Measurements from ENCODE around the gene CPA4. TPM values are rescaled to one million over a fixed set of nuclear protein-coding genes. Genes with fewer than 3 reads are reported as not detected.

CPA4 gene
- total and polyA plus RNA-seq, 2 experiments from 2014 or later = 8.6 to 10.4 TPM

DNA sequence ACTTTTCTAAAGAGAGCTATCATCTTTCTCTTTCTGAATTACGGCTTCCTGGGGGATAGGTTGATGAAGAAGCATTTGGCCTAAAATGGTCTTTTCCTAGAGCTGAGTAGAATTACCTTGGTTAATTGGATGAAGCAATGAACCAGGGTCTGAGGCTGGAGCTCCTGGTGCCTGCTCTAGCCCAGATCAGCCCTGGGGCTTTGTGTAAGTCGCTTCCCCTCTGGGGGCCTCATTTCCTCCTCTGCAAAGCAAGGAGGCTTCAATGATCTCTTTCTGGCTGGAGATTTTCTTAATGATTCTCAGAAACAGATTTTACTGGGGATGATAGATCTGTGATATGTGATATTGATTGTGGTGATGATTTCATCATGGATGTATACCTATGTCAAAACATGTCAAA is 29.8 kb upstream of the CPA4 start:
- TF ChIP-seq EZH2phosphoT487 (IDR thresholded peaks at IDR 0.05; ENCODE audit: insufficient read depth, low read depth) (no peak), EZH2 (IDR thresholded peaks at IDR 0.05; ENCODE audit: insufficient read depth, poor library complexity, severe bottlenecking) (no peak)
- Histone ChIP-seq H3K4me1 (ENCODE audit: insufficient read depth) (no peaks in the 10 kb centered on the region), H3K9ac (no peak overlapping the region), H3K4me3 (no peak overlapping the region), H3K27me3 (replicated peaks; ENCODE audit: insufficient read depth) (0 out of 2 replicates have a peak, but pooled peaks cover 3% of the 10 kb centered on the region), H3K27ac (no peak overlapping the region), H3K4me2 (ENCODE audit: unreplicated experiment) (no peak overlapping the region), H2AFZ (no peak overlapping the region), H4K20me1 (ENCODE audit: insufficient read depth) (no peaks in the 10 kb centered on the region), H3K36me3 (ENCODE audit: low read depth) (no peaks in the 10 kb centered on the region), H3K79me2 (ENCODE audit: insufficient read depth) (no peaks in the 10 kb centered on the region), H3F3A (ENCODE audit: insufficient read depth) (no peaks in the 10 kb centered on the region), H3K9me3 (ENCODE audit: low read depth) (peaks cover 7% of the 10 kb centered on the region), H3K9me2 (ENCODE audit: insufficient read depth) (no peaks in the 10 kb centered on the region)
- 38 to 40% methylated on average over 2 of the region's 2 CpGs for WGBS, 2 experiments (ENCODE audit: low coverage in 1 of 2, low lambda C conversion rate in 2 of 2, missing lambda C conversion rate in 2 of 2)
- DNase-seq = no peak
- in situ Hi-C loops (cut with MboI) = no loop called here

DNA sequence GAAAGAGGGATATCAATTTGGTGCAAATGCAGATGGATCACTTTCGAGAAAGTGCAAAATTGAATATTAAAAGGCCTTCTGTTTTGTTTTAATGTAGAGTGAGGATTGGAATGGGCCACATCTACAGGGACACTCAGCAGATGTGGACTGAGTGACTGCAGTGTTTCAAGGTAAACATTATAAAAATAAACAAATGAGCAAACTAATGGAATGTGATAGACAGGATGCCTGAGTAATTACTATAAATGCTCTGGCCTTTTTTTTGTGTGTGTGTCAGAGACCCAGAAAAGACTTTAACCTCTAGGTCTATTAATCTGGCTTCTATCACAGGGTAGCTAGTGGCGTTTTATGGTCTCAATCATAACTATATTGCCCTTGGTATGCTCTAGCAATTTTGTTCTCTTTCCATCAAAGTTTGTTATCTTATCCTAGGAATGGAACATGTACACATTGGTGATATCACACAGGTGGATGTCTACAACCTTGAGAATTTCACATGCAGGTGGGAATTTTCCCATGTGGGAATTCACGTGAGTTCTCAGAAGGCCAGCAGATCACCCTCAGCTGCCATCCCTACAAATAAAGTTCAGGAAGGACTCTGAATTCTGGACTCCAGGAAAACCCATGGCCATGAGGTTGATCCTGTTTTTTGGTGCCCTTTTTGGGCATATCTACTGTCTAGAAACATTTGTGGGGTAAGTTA is 26.6 kb upstream of the CPA4 start, which contains the start of gene CPA2:
Gene CPA2 (plus strand): TSS at position 606 of the 703 bp plus-strand sequence. CDS start 19 bp downstream, at position 625.
- Histone ChIP-seq H3K4me1 (ENCODE audit: insufficient read depth) (no peaks in the 10 kb centered on the region), H4K20me1 (ENCODE audit: insufficient read depth) (no peaks in the 10 kb centered on the region), H3F3A (ENCODE audit: insufficient read depth) (no peaks in the 10 kb centered on the region), H2AFZ (no peak within 1 kb of the TSS; the same call in 1 of the 2 replicates), H3K9me3 (ENCODE audit: low read depth) (no peaks in the 10 kb centered on the region), H3K27me3 (replicated peaks; ENCODE audit: insufficient read depth) (peaks cover 3% of the 10 kb centered on the region; the same call in 1 of the 2 replicates), H3K9me2 (ENCODE audit: insufficient read depth) (no peaks in the 10 kb centered on the region), H3K79me2 (ENCODE audit: insufficient read depth) (no peaks in the 10 kb centered on the region), H3K36me3 (ENCODE audit: low read depth) (no peaks in the 10 kb centered on the region), H3K4me3 (no peak within 1 kb of the TSS), H3K27ac (no peak within 1 kb of the TSS), H3K4me2 (ENCODE audit: unreplicated experiment) (no peak within 1 kb of the TSS), H3K9ac (no peak within 1 kb of the TSS)
- TF ChIP-seq EZH2phosphoT487 (IDR thresholded peaks at IDR 0.05; ENCODE audit: insufficient read depth, low read depth) = no peak
- TF ChIP-seq EZH2 (IDR thresholded peaks at IDR 0.05; ENCODE audit: insufficient read depth, poor library complexity, severe bottlenecking) = no peak
- in situ Hi-C loops (cut with MboI) = no loop called here
- 82 to 91% methylated on average over 3 of the region's 3 CpGs for WGBS, 2 experiments (ENCODE audit: low coverage in 1 of 2, low lambda C conversion rate in 2 of 2, missing lambda C conversion rate in 2 of 2)
- DNase-seq = no peak

DNA sequence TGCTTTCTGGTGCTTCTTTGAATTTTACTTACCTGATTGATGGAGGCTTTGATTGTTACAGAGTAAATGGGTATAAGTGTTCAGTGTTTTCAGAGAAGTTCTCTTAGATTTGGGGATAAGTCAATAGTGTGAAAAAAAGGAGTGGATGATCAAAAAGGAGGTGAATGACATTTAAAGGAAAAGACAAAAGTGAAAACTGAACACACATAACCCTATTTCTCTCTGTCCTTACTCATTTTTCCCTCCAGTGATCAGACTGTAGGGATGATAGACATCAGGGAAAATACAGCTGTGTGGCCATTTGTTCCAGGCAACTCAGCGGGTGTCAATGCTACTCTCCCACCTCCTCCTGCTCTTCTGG is 26.0 kb upstream of the CPA4 start:
- Histone ChIP-seq H3K27me3 (replicated peaks; ENCODE audit: insufficient read depth) (peaks cover 3% of the 10 kb centered on the region; the same call in 1 of the 2 replicates), H3K4me1 (ENCODE audit: insufficient read depth) (no peaks in the 10 kb centered on the region), H3K9me2 (ENCODE audit: insufficient read depth) (no peaks in the 10 kb centered on the region), H3F3A (ENCODE audit: insufficient read depth) (no peaks in the 10 kb centered on the region), H2AFZ (no peak overlapping the region), H3K4me3 (no peak overlapping the region), H3K36me3 (ENCODE audit: low read depth) (no peaks in the 10 kb centered on the region), H3K9me3 (ENCODE audit: low read depth) (no peaks in the 10 kb centered on the region), H3K4me2 (ENCODE audit: unreplicated experiment) (no peak overlapping the region), H4K20me1 (ENCODE audit: insufficient read depth) (no peaks in the 10 kb centered on the region), H3K9ac (no peak overlapping the region), H3K79me2 (ENCODE audit: insufficient read depth) (no peaks in the 10 kb centered on the region), H3K27ac (no peak overlapping the region)
- in situ Hi-C loops (cut with MboI) = no loop called here
- TF ChIP-seq EZH2 (IDR thresholded peaks at IDR 0.05; ENCODE audit: insufficient read depth, poor library complexity, severe bottlenecking) (no peak), EZH2phosphoT487 (IDR thresholded peaks at IDR 0.05; ENCODE audit: insufficient read depth, low read depth) (no peak)
- DNase-seq = no peak
- 16 to 35% methylated on average over 1 of the region's 1 CpG for WGBS, 2 experiments (ENCODE audit: low coverage in 1 of 2, low lambda C conversion rate in 2 of 2, missing lambda C conversion rate in 2 of 2)

DNA sequence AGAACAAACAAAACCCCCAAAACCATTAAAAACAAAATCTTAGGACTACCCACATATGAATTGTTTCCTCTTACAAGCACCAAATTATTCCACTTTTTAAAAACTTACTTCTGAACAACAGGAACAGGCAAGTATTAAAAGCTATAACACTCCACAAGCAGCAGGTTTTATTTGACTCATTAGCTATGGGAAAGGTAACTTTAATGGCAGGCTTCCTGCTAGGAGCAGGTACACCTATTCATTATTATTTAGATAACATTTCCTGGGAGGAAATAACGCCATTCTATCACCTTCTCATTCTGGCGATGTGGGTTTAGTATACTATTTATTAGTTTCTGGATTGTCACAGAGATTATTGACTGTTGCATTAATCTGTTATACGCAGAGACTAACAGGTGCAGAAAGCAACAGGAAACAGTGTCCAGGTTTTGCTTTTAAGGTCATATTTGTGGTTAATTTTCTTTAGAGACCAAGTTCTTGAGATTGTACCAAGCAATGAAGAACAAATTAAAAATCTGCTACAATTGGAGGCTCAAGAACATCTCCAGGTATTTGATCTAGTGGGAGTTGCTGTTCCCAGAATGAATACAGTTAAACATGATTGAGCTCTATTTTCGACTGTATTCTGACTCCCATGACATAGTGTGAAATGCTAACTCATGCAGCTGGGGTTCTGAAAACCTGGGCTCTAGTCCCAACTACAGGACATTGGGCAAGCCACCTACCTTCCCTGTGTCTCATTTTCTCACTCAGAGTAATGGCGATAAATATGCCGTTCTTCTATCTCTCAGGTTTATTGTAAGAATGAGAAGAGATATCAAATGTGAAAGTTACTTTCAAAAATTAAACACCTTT is 24.3 kb upstream of the CPA4 start:
- Histone ChIP-seq H3K4me2 (ENCODE audit: unreplicated experiment) (no peak overlapping the region), H3K9me2 (ENCODE audit: insufficient read depth) (no peaks in the 10 kb centered on the region), H3K36me3 (ENCODE audit: low read depth) (no peaks in the 10 kb centered on the region), H3K4me1 (ENCODE audit: insufficient read depth) (peaks cover 11% of the 10 kb centered on the region), H3K27me3 (replicated peaks; ENCODE audit: insufficient read depth) (peaks cover 9% of the 10 kb centered on the region; the same call in 1 of the 2 replicates), H3K4me3 (no peak overlapping the region), H3F3A (ENCODE audit: insufficient read depth) (no peaks in the 10 kb centered on the region), H3K9ac (no peak overlapping the region), H2AFZ (no peak overlapping the region), H4K20me1 (ENCODE audit: insufficient read depth) (no peaks in the 10 kb centered on the region), H3K79me2 (ENCODE audit: insufficient read depth) (no peaks in the 10 kb centered on the region), H3K27ac (no peak overlapping the region), H3K9me3 (ENCODE audit: low read depth) (no peaks in the 10 kb centered on the region)
- no peak for TF ChIP-seq EZH2phosphoT487 (IDR thresholded peaks at IDR 0.05; ENCODE audit: insufficient read depth, low read depth)
- no peak for TF ChIP-seq EZH2 (IDR thresholded peaks at IDR 0.05; ENCODE audit: insufficient read depth, poor library complexity, severe bottlenecking)
- in situ Hi-C loops (cut with MboI) = no loop called here
- 73 to 80% methylated on average over 6 of the region's 6 CpGs for WGBS, 2 experiments (ENCODE audit: low coverage in 1 of 2, low lambda C conversion rate in 2 of 2, missing lambda C conversion rate in 2 of 2)
- no peak for DNase-seq
